Omental fat pad (tissue), 4 donors: ENCODE measurements around the gene UBE2G1. TPM values are rescaled to one million over a fixed set of nuclear protein-coding genes. Genes with fewer than 3 reads are reported as not detected.

Experiments
- ATAC-seq: fragments of 150-250 bp; one replicate; pipeline ENCODE4 v1.9.1; 2016; ENCODE audit warnings: mild to moderate bottlenecking, moderate library complexity; ENCODE audit not compliant: low FRiP score
- DNase-seq: peaks from one replicate; pipeline ENCODE4 v3.0.0-alpha.2; 2019; ENCODE audit warnings: low spot score
- CTCF ChIP-seq, 3 donors: fragments of 450-650 bp; IDR thresholded peaks; one replicate each; pipeline ENCODE4 v1.5.1; 2016 to 2017; ENCODE audit warnings: antibody characterized with exemption in 3 of 3, mild to moderate bottlenecking in 3 of 3, moderate library complexity in 2 of 3
- total RNA-seq, 4 donors: library from RNA; depleted of rRNA; stranded (reverse); fragments of >200 nt; gene quantifications; one replicate each; pipeline ENCODE4 v1.1.0, GENCODE V29; 2016

Gene UBE2G1
- total RNA-seq, 4 donors from 2014 or later = 34.7 to 45.6 (median 40.3) TPM

GRCh38 chr17:4305224-4305623, 61.3 kb downstream of the UBE2G1 start:
- ATAC-seq (no peak), DNase-seq (no peak)
- TF ChIP-seq CTCF (IDR thresholded peaks at IDR 0.05) = no peak

DNA sequence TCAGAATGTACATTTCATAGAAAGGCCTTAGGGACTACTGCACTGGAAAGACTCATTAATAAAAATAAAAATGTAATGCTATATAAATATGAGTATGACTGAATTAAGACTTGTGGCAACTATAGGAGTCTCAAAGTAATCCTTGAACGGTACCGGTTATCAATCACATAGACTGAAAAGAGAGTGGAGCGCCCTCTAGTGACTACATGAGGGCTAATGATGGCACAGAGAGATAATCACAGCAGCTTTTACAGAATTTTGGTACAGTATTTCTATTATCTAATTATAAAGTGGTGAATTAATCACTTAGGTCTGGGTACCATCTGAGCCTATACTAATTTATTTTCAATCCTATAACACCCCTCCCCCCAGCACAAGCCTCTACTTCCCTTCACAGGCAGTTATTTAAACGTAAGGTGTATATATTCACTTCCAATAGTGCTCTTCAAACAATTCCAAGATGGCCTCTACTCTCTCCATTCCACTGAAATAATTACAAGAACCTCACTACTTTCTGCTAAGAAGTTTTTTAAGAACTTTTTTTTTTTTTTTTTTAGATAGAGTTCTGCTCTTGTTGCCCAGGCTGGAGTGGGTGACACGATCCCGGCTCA, 62.0 kb downstream of the UBE2G1 start:
- ATAC-seq = no peak
- DNase-seq = peak; percentile 45
- no peak for TF ChIP-seq CTCF (IDR thresholded peaks at IDR 0.05)

DNA sequence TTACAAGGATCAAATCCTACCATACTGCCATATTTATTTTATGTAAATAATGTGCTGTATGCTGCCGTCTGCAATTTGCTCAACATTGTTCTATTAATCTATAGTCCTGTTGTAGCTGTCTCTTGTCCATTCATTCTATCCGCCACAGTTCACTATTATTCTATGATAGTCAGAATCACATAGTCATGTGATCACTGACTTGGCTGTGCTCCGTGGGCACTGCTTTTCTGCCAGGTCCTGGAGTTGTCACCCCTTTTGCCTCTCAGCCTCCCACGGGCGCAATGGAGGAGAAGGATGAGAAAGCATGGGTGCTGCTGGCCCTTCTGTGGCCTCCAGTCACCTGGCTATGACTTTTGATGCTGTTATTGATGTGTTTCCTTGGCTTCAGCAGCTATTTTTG, 65.4 kb downstream of the UBE2G1 start:
- TF ChIP-seq CTCF (IDR thresholded peaks at IDR 0.05) = no peak
- no peak for ATAC-seq
- no peak for DNase-seq

GRCh38 chr17:4297351-4297750, 69.1 kb downstream of the UBE2G1 start:
- no peak for ATAC-seq
- DNase-seq = no peak
- no peak for TF ChIP-seq CTCF (IDR thresholded peaks at IDR 0.05)

- TF ChIP-seq CTCF (IDR thresholded peaks at IDR 0.05) = no peak
- ATAC-seq (no peak), DNase-seq (no peak)
These were observed 70.8 kb downstream of the UBE2G1 start for GRCh38 chr17:4295686-4296085.

DNA sequence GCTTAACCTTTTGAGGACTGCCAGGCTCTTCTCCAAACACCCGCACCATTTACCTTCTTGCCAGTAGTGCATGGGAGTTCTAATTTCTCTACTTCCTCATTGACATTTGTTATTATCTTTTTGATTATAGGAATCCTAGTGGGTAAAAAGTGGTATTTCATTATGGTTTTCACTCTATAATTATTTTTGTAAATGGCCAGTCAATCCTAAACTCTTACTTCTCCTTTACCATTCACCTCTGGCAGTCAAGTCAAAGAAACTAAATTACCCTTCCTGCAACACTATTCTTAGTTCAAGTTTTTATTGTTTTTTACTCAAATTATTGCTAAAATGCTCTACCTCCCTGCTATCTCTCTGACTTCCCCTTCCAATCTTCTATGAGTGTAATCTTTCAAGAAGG, 72.9 kb downstream of the UBE2G1 start:
- ATAC-seq (no peak), DNase-seq (no peak)
- no peak for TF ChIP-seq CTCF (IDR thresholded peaks at IDR 0.05)

DNA sequence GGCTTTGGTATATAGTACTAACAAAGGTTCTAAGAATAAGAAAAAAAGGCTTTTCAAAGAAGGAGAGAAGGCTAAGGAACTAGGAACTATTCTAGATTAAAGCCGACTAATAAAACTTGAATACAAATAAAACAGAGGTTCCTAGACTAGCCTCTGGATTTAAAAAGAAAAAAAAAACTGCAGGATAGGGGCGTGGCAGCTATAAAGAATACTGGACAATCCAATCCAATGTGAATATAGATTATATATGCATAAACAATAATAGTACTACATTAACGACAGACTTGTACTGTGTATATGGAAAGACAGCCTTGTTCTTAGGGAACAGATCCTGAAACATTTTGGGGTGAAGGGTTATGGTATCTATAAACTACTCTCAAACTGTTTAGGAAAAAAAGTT, 78.8 kb downstream of the UBE2G1 start:
- TF ChIP-seq CTCF (IDR thresholded peaks at IDR 0.05) = no peak
- ATAC-seq (no peak), DNase-seq (no peak)
